NCI-H345 (cell line): Measurements from ENCODE around the gene LILRA6.
"Not testable (repeated sequence)": the region's sequence is repeated elsewhere in the genome, so short reads cannot be mapped to it uniquely, and the experiment has no call there.

Source experiments
- DNase-seq: peaks from one replicate; lab custom pipeline; 2025; lab: John Stamatoyannopoulos, UW

Gene LILRA6

GRCh38 chr19:54242646-54243045 is at the start of gene LILRA6:
TSS of gene LILRA6 (minus strand) at chr19:54242790.
- not testable (repeated sequence) for DNase-seq

GRCh38 chr19:54289160-54289559 is 46.6 kb upstream of the LILRA6 start:
- not testable (repeated sequence) for DNase-seq

- no peak for DNase-seq
Observed at GRCh38 chr19:54287456-54287855, 44.9 kb upstream of the LILRA6 start.

GRCh38 chr19:54286283-54286682 is 43.7 kb upstream of the LILRA6 start:
- DNase-seq, result not testable (repeated sequence)

- DNase-seq, result not testable (repeated sequence)
Observed at GRCh38 chr19:54285427-54286056, 43.0 kb upstream of the LILRA6 start.

- no peak for DNase-seq
Observed at GRCh38 chr19:54282686-54283470, 40.3 kb upstream of the LILRA6 start.

GRCh38 chr19:54281729-54282075 is 39.1 kb upstream of the LILRA6 start:
- DNase-seq, result not testable (repeated sequence)

GRCh38 chr19:54281007-54281728 is 38.6 kb upstream of the LILRA6 start, which contains the start of gene LILRB2:
TSS of gene LILRB2 (minus strand) at chr19:54281110. CDS start at chr19:54280496, 614 bp downstream.
- no peak for DNase-seq

GRCh38 chr19:54280441-54280840 is 37.9 kb upstream of the LILRA6 start:
- not testable (repeated sequence) for DNase-seq

GRCh38 chr19:54280025-54280424 is 37.4 kb upstream of the LILRA6 start:
- not testable (repeated sequence) for DNase-seq

- DNase-seq, result no peak
Observed at GRCh38 chr19:54279406-54279962, 36.9 kb upstream of the LILRA6 start.

- DNase-seq, result not testable (repeated sequence)
Observed at GRCh38 chr19:54278571-54279195, 36.1 kb upstream of the LILRA6 start.

- DNase-seq, result not testable (repeated sequence)
Observed at GRCh38 chr19:54278056-54278455, 35.5 kb upstream of the LILRA6 start.

GRCh38 chr19:54277111-54277615 is 34.6 kb upstream of the LILRA6 start:
- DNase-seq, result not testable (repeated sequence)

- no peak for DNase-seq
Observed at GRCh38 chr19:54275951-54276350, 33.4 kb upstream of the LILRA6 start.

- not testable (repeated sequence) for DNase-seq
Observed at GRCh38 chr19:54274516-54274915, 31.9 kb upstream of the LILRA6 start.

GRCh38 chr19:54273821-54274220 is 31.2 kb upstream of the LILRA6 start:
- DNase-seq, result no peak

- DNase-seq, result not testable (repeated sequence)
Observed at GRCh38 chr19:54272181-54272580, 29.6 kb upstream of the LILRA6 start.

GRCh38 chr19:54271587-54271986 is 29.0 kb upstream of the LILRA6 start:
- DNase-seq, result not testable (repeated sequence)

- DNase-seq, result no peak
Observed at GRCh38 chr19:54271106-54271505, 28.5 kb upstream of the LILRA6 start.

- DNase-seq, result no peak
Observed at GRCh38 chr19:54268936-54269335, 26.3 kb upstream of the LILRA6 start.

- peak; percentile 10 for DNase-seq
Observed at GRCh38 chr19:54266133-54266532, 23.5 kb upstream of the LILRA6 start.
